ENCODE measurements around the gene GALNT9. TPM values are rescaled to one million over a fixed set of nuclear protein-coding genes. Genes with fewer than 3 reads are reported as not detected.

GALNT9 gene
- total RNA-seq, 1 experiment from 2014 or later = 0.54 TPM

- H3K4me3 Mint-ChIP-seq (ENCODE audit: low read depth, unreplicated experiment) = no peak overlapping the region
- no peak overlapping the region for H3K27ac Mint-ChIP-seq (ENCODE audit: unreplicated experiment)
- H3K27me3 Mint-ChIP-seq (ENCODE audit: unreplicated experiment) = peaks cover 84% of the 10 kb centered on the region
- DNase-seq = no peak
- no peak for TF ChIP-seq CTCF (IDR thresholded peaks at IDR 0.05; ENCODE audit: unreplicated experiment)
- H3K9me3 Mint-ChIP-seq (ENCODE audit: low read depth, unreplicated experiment) = peaks cover 7% of the 10 kb centered on the region
- H3K36me3 Mint-ChIP-seq (ENCODE audit: insufficient read depth, unreplicated experiment) = no peaks in the 10 kb centered on the region
- CTCF ChIA-PET = no interaction called here
- no TSS peak for BruUV-seq (replicated peaks)
- intact Hi-C loops (cut with micrococcal nuclease; ENCODE audit: unreplicated experiment) = no loop called here
- peaks cover 7% of the 10 kb centered on the region for H3K4me1 Mint-ChIP-seq (ENCODE audit: low read depth, unreplicated experiment)
Observed at GRCh38 chr12:132326646-132327045, 2.7 kb downstream of the GALNT9 start.

- CTCF ChIA-PET = no interaction called here
- Mint-ChIP-seq H3K4me3 (ENCODE audit: low read depth, unreplicated experiment) (no peak overlapping the region), H3K4me1 (ENCODE audit: low read depth, unreplicated experiment) (peaks cover 7% of the 10 kb centered on the region), H3K9me3 (ENCODE audit: low read depth, unreplicated experiment) (peaks cover 3% of the 10 kb centered on the region), H3K36me3 (ENCODE audit: insufficient read depth, unreplicated experiment) (no peaks in the 10 kb centered on the region), H3K27me3 (ENCODE audit: unreplicated experiment) (peaks cover 84% of the 10 kb centered on the region), H3K27ac (ENCODE audit: unreplicated experiment) (no peak overlapping the region)
- no peak for DNase-seq
- BruUV-seq (replicated peaks) = no TSS peak
- TF ChIP-seq CTCF (IDR thresholded peaks at IDR 0.05; ENCODE audit: unreplicated experiment) = no peak
- intact Hi-C loops (cut with micrococcal nuclease; ENCODE audit: unreplicated experiment) = no loop called here
Observed at GRCh38 chr12:132325733-132326130, 3.7 kb downstream of the GALNT9 start.

- CTCF ChIA-PET = no interaction called here
Observed at GRCh38 chr12:132324841-132325732, 4.3 kb downstream of the GALNT9 start.

GRCh38 chr12:132324173-132324572, 5.2 kb downstream of the GALNT9 start:
- Mint-ChIP-seq H3K9me3 (ENCODE audit: low read depth, unreplicated experiment) (no peaks in the 10 kb centered on the region), H3K4me3 (ENCODE audit: low read depth, unreplicated experiment) (no peak overlapping the region), H3K36me3 (ENCODE audit: insufficient read depth, unreplicated experiment) (no peaks in the 10 kb centered on the region), H3K27me3 (ENCODE audit: unreplicated experiment) (peaks cover 92% of the 10 kb centered on the region), H3K27ac (ENCODE audit: unreplicated experiment) (no peak overlapping the region), H3K4me1 (ENCODE audit: low read depth, unreplicated experiment) (peaks cover 7% of the 10 kb centered on the region)
- no peak for TF ChIP-seq CTCF (IDR thresholded peaks at IDR 0.05; ENCODE audit: unreplicated experiment)
- DNase-seq = no peak
- CTCF ChIA-PET = no interaction called here
- intact Hi-C loops (cut with micrococcal nuclease; ENCODE audit: unreplicated experiment) = no loop called here
- BruUV-seq (replicated peaks) = no TSS peak

More at GRCh38 chr12:132324841-132325732, 4.3 kb downstream of the GALNT9 start:
- no peak for TF ChIP-seq CTCF (IDR thresholded peaks at IDR 0.05; ENCODE audit: unreplicated experiment)
- peaks cover 84% of the 10 kb centered on the region for H3K27me3 Mint-ChIP-seq (ENCODE audit: unreplicated experiment)
- BruUV-seq (replicated peaks) = no TSS peak
- no peaks in the 10 kb centered on the region for H3K36me3 Mint-ChIP-seq (ENCODE audit: insufficient read depth, unreplicated experiment)
- DNase-seq = no peak
- intact Hi-C loops (cut with micrococcal nuclease; ENCODE audit: unreplicated experiment) = no loop called here
- H3K27ac Mint-ChIP-seq (ENCODE audit: unreplicated experiment) = no peak overlapping the region
- H3K4me1 Mint-ChIP-seq (ENCODE audit: low read depth, unreplicated experiment) = peaks cover 7% of the 10 kb centered on the region
- no peaks in the 10 kb centered on the region for H3K9me3 Mint-ChIP-seq (ENCODE audit: low read depth, unreplicated experiment)
- no peak overlapping the region for H3K4me3 Mint-ChIP-seq (ENCODE audit: low read depth, unreplicated experiment)

Data from Calu3 (cell line).